ENCODE measurements around the gene EMID1.

EMID1 gene

GRCh38 chr22:29205594-29206371 is at the start of gene EMID1:
Gene EMID1, plus strand, starts transcription at chr22:29205896. Its CDS starts 143 bp downstream, at chr22:29206039.
- no peak for DNase-seq

GRCh38 chr22:29155966-29156365 is 49.7 kb upstream of the EMID1 start:
- DNase-seq = no peak

- DNase-seq = no peak
These were observed 49.2 kb upstream of the EMID1 start for GRCh38 chr22:29156507-29156906.

- no peak for DNase-seq
These were observed 47.7 kb upstream of the EMID1 start for GRCh38 chr22:29157759-29158535.

- no peak for DNase-seq
These were observed 47.1 kb upstream of the EMID1 start for GRCh38 chr22:29158546-29158945.

GRCh38 chr22:29163808-29164207 is 41.9 kb upstream of the EMID1 start:
- DNase-seq = no peak

- DNase-seq = no peak
These were observed 40.2 kb upstream of the EMID1 start for GRCh38 chr22:29165321-29166060.

- DNase-seq = no peak
These were observed 39.5 kb upstream of the EMID1 start for GRCh38 chr22:29166180-29166579.

- no peak for DNase-seq
These were observed 38.4 kb upstream of the EMID1 start for GRCh38 chr22:29167032-29167911.

GRCh38 chr22:29171721-29172120 is 34.0 kb upstream of the EMID1 start:
- DNase-seq = no peak

GRCh38 chr22:29172216-29172615 is 33.5 kb upstream of the EMID1 start:
- no peak for DNase-seq

- no peak for DNase-seq
These were observed 30.3 kb upstream of the EMID1 start for GRCh38 chr22:29175312-29175835.

GRCh38 chr22:29183971-29184848 is 21.5 kb upstream of the EMID1 start:
- no peak for DNase-seq

- no peak for DNase-seq
These were observed 20.7 kb upstream of the EMID1 start for GRCh38 chr22:29184849-29185490.

- no peak for DNase-seq
These were observed 19.4 kb upstream of the EMID1 start for GRCh38 chr22:29186302-29186701.

- no peak for DNase-seq
These were observed 17.9 kb upstream of the EMID1 start for GRCh38 chr22:29187831-29188230.

- DNase-seq = no peak
These were observed 15.6 kb upstream of the EMID1 start for GRCh38 chr22:29190051-29190450.

- DNase-seq = no peak
These were observed 14.8 kb upstream of the EMID1 start for GRCh38 chr22:29190918-29191317.

GRCh38 chr22:29193021-29193420 is 12.7 kb upstream of the EMID1 start:
- no peak for DNase-seq

GRCh38 chr22:29194184-29194583 is 11.5 kb upstream of the EMID1 start:
- DNase-seq = no peak

Measured in NCI-H1436 treated with DMSO at 0.1 percent for 48 hours (cell line).